ENCODE data around the gene SRBD1.

Gene SRBD1

DNA sequence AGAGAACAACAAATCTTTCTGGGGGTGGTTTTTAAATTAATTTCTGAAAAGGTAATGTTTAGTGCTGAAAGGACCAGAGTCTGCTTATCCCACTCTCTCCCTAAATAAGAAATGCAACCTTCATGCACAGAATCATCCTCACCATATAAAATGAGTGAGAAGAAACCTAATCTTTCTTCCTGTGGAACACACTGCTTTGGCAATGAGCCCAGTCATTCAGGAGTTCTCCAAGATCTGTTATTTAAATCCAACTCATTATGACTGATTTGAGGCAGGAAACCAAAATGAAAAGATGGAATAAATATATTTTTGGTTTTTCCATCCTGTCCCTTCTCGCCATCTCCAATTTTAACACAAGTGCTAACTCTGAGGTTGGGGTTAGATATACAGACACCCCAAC lies 228.3 kb downstream of the SRBD1 start:
- TF ChIP-seq EZH2 (optimal IDR thresholded peaks at IDR 0.05; ENCODE audit: low read depth, low read length) (no peak), EZH2phosphoT487 (IDR thresholded peaks at IDR 0.05; ENCODE audit: low read length) (no peak)
- TF ChIP-seq, protein P1, sequence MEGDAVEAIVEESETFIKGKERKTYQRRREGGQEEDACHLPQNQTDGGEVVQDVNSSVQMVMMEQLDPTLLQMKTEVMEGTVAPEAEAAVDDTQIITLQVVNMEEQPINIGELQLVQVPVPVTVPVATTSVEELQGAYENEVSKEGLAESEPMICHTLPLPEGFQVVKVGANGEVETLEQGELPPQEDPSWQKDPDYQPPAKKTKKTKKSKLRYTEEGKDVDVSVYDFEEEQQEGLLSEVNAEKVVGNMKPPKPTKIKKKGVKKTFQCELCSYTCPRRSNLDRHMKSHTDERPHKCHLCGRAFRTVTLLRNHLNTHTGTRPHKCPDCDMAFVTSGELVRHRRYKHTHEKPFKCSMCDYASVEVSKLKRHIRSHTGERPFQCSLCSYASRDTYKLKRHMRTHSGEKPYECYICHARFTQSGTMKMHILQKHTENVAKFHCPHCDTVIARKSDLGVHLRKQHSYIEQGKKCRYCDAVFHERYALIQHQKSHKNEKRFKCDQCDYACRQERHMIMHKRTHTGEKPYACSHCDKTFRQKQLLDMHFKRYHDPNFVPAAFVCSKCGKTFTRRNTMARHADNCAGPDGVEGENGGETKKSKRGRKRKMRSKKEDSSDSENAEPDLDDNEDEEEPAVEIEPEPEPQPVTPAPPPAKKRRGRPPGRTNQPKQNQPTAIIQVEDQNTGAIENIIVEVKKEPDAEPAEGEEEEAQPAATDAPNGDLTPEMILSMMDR (IDR thresholded peaks at IDR 0.05; ENCODE audit: low read length), result no peak
- Histone ChIP-seq H3K4me1 (ENCODE audit: low read length) (no peaks in the 10 kb centered on the region), H4K20me1 (ENCODE audit: insufficient read depth, low read length) (no peaks in the 10 kb centered on the region), H3K9ac (ENCODE audit: low read length) (no peak overlapping the region), H3K4me3 (ENCODE audit: low read length) (no peak overlapping the region), H3K79me2 (ENCODE audit: low read length) (no peaks in the 10 kb centered on the region), H3F3A (ENCODE audit: insufficient read depth, low read length) (no peaks in the 10 kb centered on the region), H3K36me3 (replicated peaks; ENCODE audit: insufficient read depth, low read length) (no peaks in the 10 kb centered on the region), H2AFZ (ENCODE audit: low read length) (no peak overlapping the region), H3K27me3 (replicated peaks; ENCODE audit: insufficient read depth, low read length) (no peaks in the 10 kb centered on the region), H3K4me2 (ENCODE audit: low read depth, low read length) (no peak overlapping the region), H3K9me3 (replicated peaks; ENCODE audit: insufficient read depth, low read length) (no peaks in the 10 kb centered on the region), H3K9me2 (replicated peaks; ENCODE audit: insufficient read depth, low read length) (no peaks in the 10 kb centered on the region), H3K27ac (ENCODE audit: low read length) (no peak overlapping the region)
- DNase-seq, result no peak

DNA sequence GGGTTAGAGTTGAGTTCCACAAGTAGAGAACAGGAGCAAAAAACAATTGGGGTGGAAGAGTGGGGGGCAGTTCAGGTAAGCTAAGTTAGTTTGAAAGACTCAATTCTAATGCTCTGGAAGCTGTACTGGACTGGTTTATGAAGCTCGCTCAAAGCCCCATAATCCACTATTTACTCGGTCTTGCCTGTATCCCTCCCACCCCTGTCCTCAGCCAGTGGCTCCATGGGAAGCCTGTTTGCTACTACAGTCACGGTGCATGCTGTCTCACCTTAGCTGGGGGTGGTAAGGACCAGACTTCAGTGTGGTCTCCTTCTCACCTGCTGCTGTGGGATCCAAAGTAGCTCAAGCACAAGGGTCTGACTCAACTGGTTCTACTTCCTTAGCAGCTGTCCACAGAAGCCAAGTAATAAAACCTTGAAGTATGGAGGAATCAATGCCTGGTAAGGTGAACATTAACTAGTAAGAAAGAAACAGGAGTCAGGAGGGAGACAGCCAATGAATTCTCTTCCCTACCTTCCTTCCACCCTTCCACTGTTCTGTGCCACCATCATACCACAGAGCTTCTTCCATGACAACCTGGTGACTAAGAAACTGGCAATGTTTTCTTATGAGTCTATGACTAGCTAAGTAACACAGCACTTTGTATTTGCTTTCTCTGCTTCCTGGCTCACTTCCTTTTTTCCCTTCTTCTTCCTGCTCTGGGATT lies 230.8 kb downstream of the SRBD1 start:
- H3K9me2 ChIP-seq (replicated peaks; ENCODE audit: insufficient read depth, low read length), result no peaks in the 10 kb centered on the region

DNA sequence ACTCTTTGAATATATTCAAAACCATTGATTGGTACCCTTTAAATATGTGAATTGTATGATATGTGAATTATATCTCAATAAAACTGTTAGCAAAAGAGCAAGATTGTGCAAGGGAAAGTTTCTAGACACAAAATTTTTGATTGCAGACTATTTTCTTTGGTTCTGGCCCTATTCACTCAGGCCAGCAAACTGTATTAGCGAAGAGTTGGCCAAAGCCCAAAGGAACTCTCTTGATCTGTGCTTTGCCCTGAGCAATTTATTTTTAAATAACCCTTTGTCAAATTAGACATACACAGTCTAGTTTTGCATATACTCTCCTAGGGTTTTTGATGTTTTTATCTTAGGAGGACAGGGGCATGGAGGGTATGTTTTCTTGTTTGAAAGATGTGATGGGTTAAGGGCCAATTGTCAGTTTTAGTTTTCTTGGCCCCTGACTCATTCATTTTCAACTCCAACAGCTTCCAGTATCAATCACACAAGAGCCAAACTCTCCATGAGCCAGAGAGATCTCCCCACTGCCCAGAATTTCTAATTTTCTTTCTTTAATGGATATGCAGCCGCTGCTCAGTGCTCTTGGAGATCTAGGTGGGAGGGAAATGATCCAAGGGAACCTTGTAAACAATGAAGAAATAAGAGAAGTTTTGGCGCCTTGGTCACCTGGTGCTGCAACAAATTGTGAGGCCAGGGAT lies 231.5 kb downstream of the SRBD1 start:
- H3K9ac ChIP-seq (ENCODE audit: low read length), result no peak overlapping the region
- H3K27ac ChIP-seq (ENCODE audit: low read length), result no peak overlapping the region
- H3K4me3 ChIP-seq (ENCODE audit: low read length), result no peak overlapping the region
- no peak for TF ChIP-seq EZH2phosphoT487 (IDR thresholded peaks at IDR 0.05; ENCODE audit: low read length)
- TF ChIP-seq, protein P1 (IDR thresholded peaks at IDR 0.05; ENCODE audit: low read length), result no peak
- no peak for TF ChIP-seq EZH2 (optimal IDR thresholded peaks at IDR 0.05; ENCODE audit: low read depth, low read length)
- H3K9me3 ChIP-seq (replicated peaks; ENCODE audit: insufficient read depth, low read length), result no peaks in the 10 kb centered on the region
- no peak overlapping the region for H3K4me2 ChIP-seq (ENCODE audit: low read depth, low read length)
- no peak for DNase-seq
- no peaks in the 10 kb centered on the region for H3K36me3 ChIP-seq (replicated peaks; ENCODE audit: insufficient read depth, low read length)
- no peaks in the 10 kb centered on the region for H3K79me2 ChIP-seq (ENCODE audit: low read length)
- H3K27me3 ChIP-seq (replicated peaks; ENCODE audit: insufficient read depth, low read length), result no peaks in the 10 kb centered on the region
- no peak overlapping the region for H2AFZ ChIP-seq (ENCODE audit: low read length)
- H3K4me1 ChIP-seq (ENCODE audit: low read length), result no peaks in the 10 kb centered on the region
- H4K20me1 ChIP-seq (ENCODE audit: insufficient read depth, low read length), result no peaks in the 10 kb centered on the region
- no peaks in the 10 kb centered on the region for H3F3A ChIP-seq (ENCODE audit: insufficient read depth, low read length)
- H3K9me2 ChIP-seq (replicated peaks; ENCODE audit: insufficient read depth, low read length), result no peaks in the 10 kb centered on the region

More for the DNA sequence above, 230.8 kb downstream of the SRBD1 start:
- no peaks in the 10 kb centered on the region for H3K9me3 ChIP-seq (replicated peaks; ENCODE audit: insufficient read depth, low read length)
- TF ChIP-seq EZH2 (optimal IDR thresholded peaks at IDR 0.05; ENCODE audit: low read depth, low read length) (no peak), EZH2phosphoT487 (IDR thresholded peaks at IDR 0.05; ENCODE audit: low read length) (no peak)
- TF ChIP-seq, protein P1 (IDR thresholded peaks at IDR 0.05; ENCODE audit: low read length), result no peak
- no peaks in the 10 kb centered on the region for H3K79me2 ChIP-seq (ENCODE audit: low read length)
- H3K4me1 ChIP-seq (ENCODE audit: low read length), result no peaks in the 10 kb centered on the region
- H3K9ac ChIP-seq (ENCODE audit: low read length), result no peak overlapping the region
- H3K36me3 ChIP-seq (replicated peaks; ENCODE audit: insufficient read depth, low read length), result no peaks in the 10 kb centered on the region
- no peak overlapping the region for H3K27ac ChIP-seq (ENCODE audit: low read length)
- no peak overlapping the region for H2AFZ ChIP-seq (ENCODE audit: low read length)
- no peaks in the 10 kb centered on the region for H4K20me1 ChIP-seq (ENCODE audit: insufficient read depth, low read length)
- no peak overlapping the region for H3K4me3 ChIP-seq (ENCODE audit: low read length)
- no peaks in the 10 kb centered on the region for H3K27me3 ChIP-seq (replicated peaks; ENCODE audit: insufficient read depth, low read length)
- H3F3A ChIP-seq (ENCODE audit: insufficient read depth, low read length), result no peaks in the 10 kb centered on the region
- DNase-seq, result no peak
- H3K4me2 ChIP-seq (ENCODE audit: low read depth, low read length), result no peak overlapping the region

Data from MM.1S (cell line).